ENCODE measurements around the gene NRG3. TPM values are rescaled to one million over a fixed set of nuclear protein-coding genes. Genes with fewer than 3 reads are reported as not detected.

The NRG3 gene
- total RNA-seq, 1 donor from 2014 or later = 0.39 TPM

DNA sequence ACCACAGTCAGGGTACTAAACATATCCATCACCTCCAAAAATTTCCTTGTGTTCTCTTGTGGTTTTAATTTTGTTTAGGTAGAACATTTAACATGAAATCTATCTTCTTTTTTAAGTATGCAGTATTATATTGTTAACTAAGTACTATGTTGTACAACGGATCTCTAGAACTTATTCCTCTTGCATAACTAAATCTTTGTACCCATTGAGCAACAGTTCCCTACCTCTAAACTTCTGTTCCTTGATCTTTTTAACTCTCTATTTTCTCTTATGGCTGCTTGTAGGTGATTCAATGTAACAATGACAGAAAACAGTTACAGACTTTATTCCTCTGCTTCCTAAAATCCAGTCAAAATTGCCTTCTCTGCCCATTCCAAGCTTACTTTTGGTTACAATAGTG, 9.9 kb downstream of the NRG3 start:
- DNase-seq = no peak

- DNase-seq = no peak
Measured at GRCh38 chr10:81885491-81885890, 10.5 kb downstream of the NRG3 start.

- no peak for DNase-seq
Measured at GRCh38 chr10:81886939-81887338, 11.9 kb downstream of the NRG3 start.

DNA sequence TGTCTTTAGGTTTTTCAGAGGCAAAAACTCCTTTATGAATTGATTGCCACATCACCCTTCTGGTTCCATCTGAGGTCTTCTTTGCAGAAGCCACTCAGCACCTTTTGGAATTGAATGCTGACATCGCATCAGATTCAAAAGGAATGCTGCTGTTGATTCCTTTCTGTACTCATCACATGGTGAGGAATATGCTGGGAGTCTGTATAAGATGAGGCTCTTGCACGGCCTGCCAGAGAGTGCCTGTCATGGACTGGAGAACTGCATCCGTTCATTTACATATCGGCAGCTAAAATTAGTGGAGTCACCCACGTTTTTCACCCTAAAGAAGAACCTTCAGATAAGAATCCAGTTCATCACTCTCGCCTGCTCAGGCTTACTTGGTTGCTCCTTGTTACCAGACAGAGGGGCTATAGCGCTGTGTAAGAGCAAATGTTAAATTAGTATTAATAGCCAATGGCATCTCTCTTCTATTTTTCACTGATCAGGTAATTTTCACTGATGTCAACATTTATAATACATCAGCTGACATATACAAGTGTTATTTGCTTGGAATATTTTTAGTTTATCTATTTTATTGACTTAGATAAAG, 14.3 kb downstream of the NRG3 start:
- no peak for DNase-seq

DNA sequence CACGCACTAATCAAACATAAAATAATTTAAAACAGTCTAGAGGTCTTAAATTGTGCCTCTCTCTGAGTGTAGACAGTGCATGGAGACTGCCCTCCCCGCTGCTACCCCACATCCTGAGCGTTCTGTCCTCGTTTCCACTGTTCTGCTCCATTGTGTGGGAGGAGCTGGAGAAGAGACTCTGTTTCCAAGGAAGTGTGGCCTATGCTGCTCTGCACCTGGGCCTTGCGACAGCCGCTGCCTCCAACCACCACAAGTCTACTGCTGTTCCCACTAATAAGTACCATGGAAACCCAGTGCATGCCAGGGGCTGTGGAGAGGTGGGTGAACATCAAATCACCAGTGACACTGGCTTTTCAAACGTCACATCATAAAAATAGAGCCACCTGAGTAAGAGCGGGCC, 19.6 kb downstream of the NRG3 start:
- no peak for DNase-seq

DNA sequence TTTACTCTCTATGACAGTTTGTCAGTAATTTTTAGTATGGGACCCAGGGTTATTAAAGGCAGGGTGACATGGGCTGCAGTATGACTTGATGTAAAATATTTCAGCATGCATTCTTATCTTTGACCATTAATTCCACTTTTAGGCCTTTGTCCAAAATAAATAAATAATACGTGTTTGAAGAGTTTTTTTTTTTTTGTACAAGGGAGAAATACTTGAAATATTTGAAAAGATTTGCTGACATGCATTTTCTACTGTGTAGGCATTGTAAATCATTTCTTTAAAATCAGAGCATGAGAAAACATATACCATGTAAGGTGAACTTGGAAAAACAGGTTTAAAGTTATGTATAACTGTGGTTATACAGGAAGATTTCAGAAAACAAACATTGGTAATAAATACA, 23.5 kb downstream of the NRG3 start:
- DNase-seq = no peak

DNA sequence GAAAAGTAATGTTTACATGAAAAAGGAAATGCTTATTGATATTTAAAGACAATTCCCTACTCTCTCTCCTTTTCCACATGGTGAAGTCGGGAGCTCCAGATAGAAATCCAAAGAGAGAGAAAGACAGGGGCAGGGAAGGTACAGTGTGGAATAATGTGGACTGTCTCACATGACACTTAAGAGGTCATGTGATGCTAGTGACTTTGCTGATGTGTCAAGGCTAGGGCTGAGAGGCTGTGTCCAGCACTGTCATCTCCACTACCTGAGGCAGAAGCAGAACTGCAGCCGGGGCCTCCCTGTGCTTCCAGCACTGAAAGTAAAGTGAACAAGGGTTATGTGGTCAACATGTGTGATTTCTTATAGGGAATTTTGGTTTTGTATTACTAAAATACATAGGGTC, 26.0 kb downstream of the NRG3 start:
- DNase-seq = no peak

- no peak for DNase-seq
Measured at GRCh38 chr10:81903472-81903871, 28.5 kb downstream of the NRG3 start.

DNA sequence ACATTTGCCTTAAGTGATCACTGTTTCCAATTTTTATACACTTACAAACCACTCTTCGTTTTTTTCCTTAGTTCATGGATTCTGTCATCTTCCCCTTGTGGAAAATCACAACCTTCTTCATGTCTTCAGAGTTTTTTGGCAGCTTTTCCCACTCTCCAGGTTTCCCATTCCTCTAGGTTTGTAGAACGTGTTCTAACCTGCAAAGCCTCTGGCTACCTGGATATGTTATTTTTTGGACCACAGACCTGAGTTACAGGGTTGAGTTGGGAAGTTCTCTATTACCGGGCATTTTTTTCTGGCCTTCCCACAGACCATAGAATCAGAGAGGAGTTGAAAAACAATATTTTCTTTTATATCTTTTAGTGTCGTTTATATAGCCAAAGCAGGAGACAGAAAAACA, 30.2 kb downstream of the NRG3 start:
- no peak for DNase-seq

DNA sequence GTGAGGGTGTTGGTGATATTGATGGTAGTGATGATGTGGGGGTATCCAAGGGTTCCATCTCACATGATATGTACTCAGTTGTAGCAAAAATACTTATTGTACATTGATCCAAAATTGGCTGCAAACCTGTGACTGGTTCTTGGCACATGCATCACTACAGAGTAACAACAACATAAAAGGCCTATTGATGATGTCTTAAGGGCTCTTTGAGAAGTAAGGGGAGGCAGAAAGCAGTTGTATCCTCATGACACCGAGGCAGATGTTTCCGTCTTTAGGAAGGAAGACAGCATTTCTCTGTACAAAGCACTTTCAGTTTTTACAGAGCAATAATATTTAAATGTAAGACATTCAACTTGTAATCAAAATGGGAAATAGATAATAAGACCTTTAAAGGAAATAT, 34.5 kb downstream of the NRG3 start:
- no peak for DNase-seq

DNA sequence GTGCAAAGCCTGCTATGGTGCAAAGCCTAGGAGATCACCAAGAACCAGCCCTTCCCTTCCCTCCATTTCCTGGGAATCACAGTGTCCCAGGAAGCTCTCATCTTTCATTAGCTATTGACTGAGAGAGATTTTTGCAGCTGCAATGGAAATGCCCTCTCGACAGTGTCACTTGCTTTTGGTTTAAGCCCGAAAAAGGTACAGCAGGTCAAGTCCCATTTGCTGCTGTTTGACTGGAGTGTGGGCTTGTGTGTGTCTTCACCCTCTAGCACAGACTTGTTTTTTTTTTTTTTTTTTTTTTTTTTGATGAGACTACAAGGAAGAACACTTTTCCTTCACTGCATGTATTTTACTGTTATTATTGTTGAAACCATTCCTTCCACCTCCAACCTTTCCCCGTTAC, 36.3 kb downstream of the NRG3 start:
- no peak for DNase-seq

GRCh38 chr10:81914736-81915503, 39.9 kb downstream of the NRG3 start:
- no peak for DNase-seq

DNA sequence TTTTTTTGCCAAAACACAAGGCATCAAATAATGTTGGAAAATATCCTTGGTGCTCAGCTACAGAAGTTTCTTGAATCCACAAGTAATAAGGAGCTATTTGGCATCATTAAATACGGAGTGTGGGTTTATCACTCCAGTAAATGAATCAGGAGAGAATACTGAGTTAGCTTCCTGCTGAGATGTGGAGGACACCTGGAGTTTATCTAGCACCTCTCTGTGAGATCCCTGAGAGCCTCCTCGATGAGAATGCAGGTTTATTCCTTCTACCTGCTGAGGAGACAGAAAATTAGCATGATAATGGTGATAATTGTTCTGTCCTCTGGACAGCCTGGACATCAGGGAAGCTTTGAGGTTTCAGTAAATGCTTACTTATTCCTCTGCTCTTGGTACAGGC, 40.5 kb downstream of the NRG3 start:
- DNase-seq = no peak

GRCh38 chr10:81917666-81918065, 42.7 kb downstream of the NRG3 start:
- no peak for DNase-seq

DNA sequence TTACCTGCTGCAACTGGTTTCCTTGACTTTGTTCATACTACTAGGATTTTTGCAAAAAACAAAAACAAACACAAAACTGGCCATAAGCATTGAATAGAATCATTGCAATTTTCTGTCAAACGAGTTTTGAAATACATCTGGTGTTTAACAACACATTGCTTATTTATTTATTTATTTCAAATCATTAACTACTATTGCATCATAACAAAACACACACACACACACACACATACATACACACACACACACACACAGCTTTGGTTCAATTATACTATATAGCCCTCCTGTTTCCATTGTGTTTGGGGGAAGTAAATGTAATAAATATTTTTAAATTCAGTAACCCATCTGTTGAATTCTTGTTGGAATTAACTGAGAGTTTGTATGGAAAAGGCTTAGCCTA, 43.8 kb downstream of the NRG3 start:
- DNase-seq = no peak

GRCh38 chr10:81920213-81920829, 45.3 kb downstream of the NRG3 start:
- DNase-seq = no peak

GRCh38 chr10:81928119-81928518, 53.1 kb downstream of the NRG3 start:
- no peak for DNase-seq

GRCh38 chr10:81943583-81943982, 68.6 kb downstream of the NRG3 start:
- DNase-seq = no peak

GRCh38 chr10:81944609-81945008, 69.6 kb downstream of the NRG3 start:
- no peak for DNase-seq

- no peak for DNase-seq
Measured at GRCh38 chr10:81949283-81949682, 74.3 kb downstream of the NRG3 start.

DNA sequence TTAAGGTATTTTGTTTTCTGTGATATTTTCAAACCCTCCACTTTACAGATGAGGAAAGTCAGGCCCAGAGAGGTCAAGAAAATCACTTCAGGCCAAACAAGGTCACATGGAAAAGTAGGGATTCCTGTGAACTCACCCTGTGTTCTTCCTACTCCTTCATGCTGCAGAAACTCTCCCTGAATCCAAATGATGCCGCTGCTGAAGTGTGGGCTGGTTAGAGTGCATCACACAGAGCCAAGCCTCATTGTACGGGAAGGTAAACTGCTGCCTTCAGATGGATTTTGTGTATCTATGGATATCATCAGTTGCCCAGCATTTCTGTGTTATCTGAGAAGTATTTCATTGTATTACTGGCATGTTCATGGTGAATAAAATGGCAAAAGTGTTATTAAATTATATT, 75.4 kb downstream of the NRG3 start:
- no peak for DNase-seq

GRCh38 chr10:81953420-81953819, 78.4 kb downstream of the NRG3 start:
- DNase-seq = no peak

GRCh38 chr10:81957976-81958375, 83.0 kb downstream of the NRG3 start:
- no peak for DNase-seq

DNA sequence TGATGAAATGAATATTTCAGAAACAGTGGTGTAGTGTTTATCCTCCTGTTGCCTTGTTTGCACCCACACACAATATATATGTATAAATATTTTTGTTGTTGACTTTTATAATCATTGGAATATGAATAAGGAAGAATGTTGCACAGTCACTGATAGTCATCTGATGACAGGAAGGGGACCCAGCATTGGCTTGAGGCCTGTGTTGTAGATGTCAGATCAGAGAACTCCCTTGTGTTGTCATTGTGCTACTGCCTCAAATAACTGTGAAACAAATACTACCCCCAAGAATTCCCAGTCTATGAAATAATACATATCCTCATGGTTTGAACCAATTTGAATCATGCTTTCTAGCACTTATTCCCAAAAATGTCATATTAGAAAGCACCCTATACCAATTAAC, 84.0 kb downstream of the NRG3 start:
- DNase-seq = no peak

Data from skin of body (tissue), 2 donors.